GM18505 (cell line): ENCODE results near the gene ARID1B.

Source experiments
- ATAC-seq: cut with Tn5 transposase; IDR thresholded peaks from one replicate; pipeline ENCODE4 v1.9.1; 2021; ENCODE audit not compliant: unreplicated experiment
- POLR2A ChIP-seq: IDR thresholded peaks from 4 replicates; pipeline ENCODE4 v1.6.1; 2011; ENCODE audit warnings: borderline replicate concordance; ENCODE audit not compliant: insufficient read depth, insufficient read length; ENCODE audit errors: extremely low read depth

ARID1B gene

GRCh38 chr6:156832669-156833068 is 55.5 kb downstream of the ARID1B start:
- no peak for ATAC-seq
- TF ChIP-seq POLR2A: no peak

GRCh38 chr6:156833755-156834154 is 56.6 kb downstream of the ARID1B start:
- no peak for ATAC-seq
- no peak for TF ChIP-seq POLR2A

- TF ChIP-seq POLR2A: no peak
- ATAC-seq: no peak
These were observed 62.0 kb downstream of the ARID1B start for GRCh38 chr6:156839129-156839528.

- no peak for ATAC-seq
- TF ChIP-seq POLR2A: no peak
These were observed 62.4 kb downstream of the ARID1B start for GRCh38 chr6:156839591-156840001.

GRCh38 chr6:156840136-156840535 is 63.0 kb downstream of the ARID1B start:
- ATAC-seq: no peak
- no peak for TF ChIP-seq POLR2A

- no peak for ATAC-seq
- no peak for TF ChIP-seq POLR2A
These were observed 63.4 kb downstream of the ARID1B start for GRCh38 chr6:156840606-156841005.

GRCh38 chr6:156841508-156841907 is 64.3 kb downstream of the ARID1B start:
- no peak for TF ChIP-seq POLR2A
- ATAC-seq: no peak

GRCh38 chr6:156842598-156843250 is 65.5 kb downstream of the ARID1B start:
- no peak for TF ChIP-seq POLR2A
- ATAC-seq: no peak

GRCh38 chr6:156844089-156844488 is 66.9 kb downstream of the ARID1B start:
- no peak for TF ChIP-seq POLR2A
- ATAC-seq: no peak

- ATAC-seq: no peak
- no peak for TF ChIP-seq POLR2A
These were observed 68.4 kb downstream of the ARID1B start for GRCh38 chr6:156845454-156846155.

GRCh38 chr6:156846845-156847599 is 69.8 kb downstream of the ARID1B start:
- no peak for TF ChIP-seq POLR2A
- no peak for ATAC-seq

- ATAC-seq: no peak
- TF ChIP-seq POLR2A: no peak
These were observed 70.9 kb downstream of the ARID1B start for GRCh38 chr6:156848123-156848522.

GRCh38 chr6:156848533-156848932 is 71.4 kb downstream of the ARID1B start:
- no peak for TF ChIP-seq POLR2A
- no peak for ATAC-seq

- TF ChIP-seq POLR2A: no peak
- no peak for ATAC-seq
These were observed 72.6 kb downstream of the ARID1B start for GRCh38 chr6:156849806-156850205.

- TF ChIP-seq POLR2A: no peak
- no peak for ATAC-seq
These were observed 73.2 kb downstream of the ARID1B start for GRCh38 chr6:156850353-156850752.

GRCh38 chr6:156851454-156851921 is 74.3 kb downstream of the ARID1B start:
- TF ChIP-seq POLR2A: no peak
- ATAC-seq: no peak
